Lung (tissue), 12 donors: Measurements from ENCODE around the gene GTF2F2. TPM values are rescaled to one million over a fixed set of nuclear protein-coding genes. Genes with fewer than 3 reads are reported as not detected.
A peak's percentile ranks its signal among the peaks of the same experiment; 100 is the strongest.

Experiments
- ATAC-seq: fragments of 200-7000 bp; cut with Tn5 transposase; one replicate; pipeline ENCODE4 v1.9.1; 2020; ENCODE audit warnings: moderate number of reproducible peaks; ENCODE audit not compliant: insufficient read depth, low FRiP score
- DNase-seq, 3 donors: peaks; one replicate each; pipeline ENCODE4 v3.0.0-alpha.2; 2013 to 2017
- H3K27ac ChIP-seq, 2 donors: one replicate each; pipeline ENCODE4 v1.5.1; 2013; ENCODE audit warnings: mild to moderate bottlenecking in 2 of 2, moderate library complexity in 2 of 2, control low read depth in 1 of 2, inconsistent platforms in 1 of 2, low read depth in 1 of 2, low read length in 1 of 2
- H3K27me3 ChIP-seq, 3 donors: one replicate each; pipeline ENCODE4 v1.5.1; 2013; ENCODE audit warnings: low read length in 2 of 3; ENCODE audit not compliant: control insufficient read depth in 3 of 3, insufficient read depth in 3 of 3
- H3K36me3 ChIP-seq, 4 donors: one replicate each; pipeline ENCODE4 v1.5.1; 2013; ENCODE audit warnings: low read length in 4 of 4, mild to moderate bottlenecking in 1 of 4, moderate library complexity in 1 of 4; ENCODE audit not compliant: control insufficient read depth in 4 of 4, insufficient read depth in 4 of 4
- H3K4me1 ChIP-seq, 5 donors: one replicate each; pipeline ENCODE4 v1.5.1; 2013; ENCODE audit warnings: low read length in 5 of 5, mild to moderate bottlenecking in 2 of 5, moderate library complexity in 1 of 5; ENCODE audit not compliant: control insufficient read depth in 5 of 5, insufficient read depth in 5 of 5
- H3K4me3 ChIP-seq: one replicate; pipeline ENCODE4 v1.5.1; 2013; ENCODE audit warnings: mild to moderate bottlenecking, control low read depth, moderate library complexity
- H3K9ac ChIP-seq, 2 donors: one replicate each; pipeline ENCODE4 v1.5.1; 2013; ENCODE audit warnings: low read length in 2 of 2, control low read depth in 1 of 2; ENCODE audit not compliant: insufficient read depth in 1 of 2
- H3K9me3 ChIP-seq, 4 donors: one replicate each; pipeline ENCODE4 v1.5.1; 2013; ENCODE audit warnings: low read length in 3 of 4, mild to moderate bottlenecking in 1 of 4, moderate library complexity in 1 of 4; ENCODE audit not compliant: control insufficient read depth in 4 of 4, insufficient read depth in 3 of 4
- CTCF ChIP-seq: IDR thresholded peaks from 2 replicates; pipeline ENCODE4 v1.5.1; 2012; ENCODE audit warnings: mild to moderate bottlenecking; ENCODE audit errors: control extremely low read depth, extremely low read depth
- WGBS, 2 donors: extraction: QIAGEN DNeasy Blood & Tissue Kit; methylation state at CpG; one replicate each; pipeline ENCODE4 v1.1.7; 2013; 5-methylcytosine and 5-hydroxymethylcytosine counted together
- polyA plus RNA-seq, 2 donors: library from polyadenylated mRNA; stranded (reverse); fragments of 200-250 nt; gene quantifications; one replicate each; pipeline ENCODE4 v1.2.1, GENCODE V29; 2013
- total RNA-seq, 2 donors: library from RNA; depleted of rRNA in 1 of 2; stranded (reverse); fragments of >200 nt in 1 of 2; gene quantifications; one replicate each; pipeline ENCODE4 v1.2.1, GENCODE V29; 2014 to 2021
- donor health status: control.
- donor health status: control.
- donor health status: Bipolar disorder and iron deficiency.
- donor health status: healthy.
- donor health status: DM: yes; HTN: yes; CAD: no.

The GTF2F2 gene
- total and polyA plus RNA-seq, 4 donors: 13.7 to 21.3 (median 14.3) TPM

- no peaks in the 10 kb centered on the region for H3K27me3 ChIP-seq
- no peak overlapping the region for H3K4me3 ChIP-seq
- peaks cover 0 to 17% (median 5%) of the 10 kb centered on the region in 5 donors for H3K4me1 ChIP-seq
- no peaks in the 10 kb centered on the region for H3K9me3 ChIP-seq
- H3K36me3 ChIP-seq: peaks cover 0 to 5% (median under 1%) of the 10 kb centered on the region in 4 donors
- ATAC-seq (no peak), DNase-seq (no peak)
- H3K27ac ChIP-seq: peak overlapping the region in 1 of 2 donors; percentile 17
- H3K9ac ChIP-seq: no peak overlapping the region
- no peak for TF ChIP-seq CTCF
- WGBS, 2 donors: 44 to 79% methylated on average over 2 of the region's 2 CpGs
Observed at GRCh38 chr13:45208132-45208531, 87.8 kb downstream of the GTF2F2 start.

DNA sequence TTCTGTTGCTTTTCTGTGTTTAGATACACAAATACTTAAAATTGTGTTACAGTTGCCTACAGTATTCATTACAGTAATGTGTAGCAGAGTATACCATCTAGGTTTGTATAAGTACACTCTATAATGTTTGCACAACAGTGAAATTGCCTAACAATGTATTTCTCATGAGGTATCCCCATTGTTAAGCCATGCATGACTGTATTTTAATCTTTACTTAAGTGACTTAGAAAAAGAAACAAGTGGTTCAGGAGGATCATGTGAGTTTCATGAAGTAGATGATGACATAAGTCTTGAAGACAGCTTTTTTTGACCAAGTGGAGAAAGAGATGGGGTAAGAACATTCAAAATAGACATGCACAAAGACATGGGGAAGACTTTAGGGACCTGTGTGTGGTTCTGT is 88.9 kb downstream of the GTF2F2 start:
- ATAC-seq: no peak
- no peak for DNase-seq
- no peak for TF ChIP-seq CTCF

DNA sequence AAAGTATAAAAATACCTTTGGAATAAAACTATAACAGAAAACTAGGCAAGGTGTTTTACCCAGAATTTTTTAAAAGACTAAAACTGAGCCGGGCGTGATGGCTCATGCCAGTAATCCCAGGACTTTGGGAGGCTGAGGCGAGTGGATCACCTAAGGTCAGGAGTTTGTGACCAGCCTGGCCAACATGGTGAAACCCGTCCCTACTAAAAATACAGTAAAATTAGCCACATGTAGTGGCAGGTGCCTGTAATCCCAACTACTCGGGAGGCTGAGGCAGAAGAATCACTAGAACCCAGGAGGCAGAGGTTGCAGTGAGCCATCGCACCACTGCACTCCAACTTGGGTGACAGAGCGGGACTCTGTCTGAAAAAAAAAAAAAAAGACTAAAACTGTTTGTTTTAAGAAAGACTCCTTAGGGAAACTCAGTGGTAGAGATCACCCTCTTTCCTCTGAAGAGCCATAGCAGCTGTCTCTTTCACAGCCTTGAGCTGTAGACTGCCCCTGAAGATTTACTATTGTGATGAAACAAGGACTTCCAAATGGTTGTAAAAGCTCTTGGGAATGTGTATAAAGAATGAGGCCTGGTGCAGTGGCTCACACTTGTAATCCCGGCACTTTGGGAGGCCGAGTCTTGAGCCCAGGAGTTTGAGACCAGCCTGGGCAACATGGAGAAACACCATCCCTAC is 95.2 kb downstream of the GTF2F2 start:
- no peaks in the 10 kb centered on the region for H3K4me1 ChIP-seq
- TF ChIP-seq CTCF: no peak
- H3K36me3 ChIP-seq: peaks cover 0 to 4% (median under 1%) of the 10 kb centered on the region in 4 donors
- DNase-seq (no peak), ATAC-seq (no peak)
- 95 to 98% methylated on average over 9 of the region's 9 CpGs for WGBS, 2 donors
- H3K27ac ChIP-seq: no peak overlapping the region
- H3K9me3 ChIP-seq: no peaks in the 10 kb centered on the region
- no peak overlapping the region for H3K9ac ChIP-seq
- H3K4me3 ChIP-seq: no peak overlapping the region
- no peaks in the 10 kb centered on the region for H3K27me3 ChIP-seq

More for the DNA sequence above, 88.9 kb downstream of the GTF2F2 start:
- Histone ChIP-seq H3K4me1 (peaks cover 0 to 14% (median 5%) of the 10 kb centered on the region in 5 donors), H3K36me3 (peaks cover 0 to 5% (median under 1%) of the 10 kb centered on the region in 4 donors), H3K9me3 (no peaks in the 10 kb centered on the region), H3K27me3 (no peaks in the 10 kb centered on the region), H3K4me3 (no peak overlapping the region), H3K27ac (no peak overlapping the region), H3K9ac (no peak overlapping the region)

DNA sequence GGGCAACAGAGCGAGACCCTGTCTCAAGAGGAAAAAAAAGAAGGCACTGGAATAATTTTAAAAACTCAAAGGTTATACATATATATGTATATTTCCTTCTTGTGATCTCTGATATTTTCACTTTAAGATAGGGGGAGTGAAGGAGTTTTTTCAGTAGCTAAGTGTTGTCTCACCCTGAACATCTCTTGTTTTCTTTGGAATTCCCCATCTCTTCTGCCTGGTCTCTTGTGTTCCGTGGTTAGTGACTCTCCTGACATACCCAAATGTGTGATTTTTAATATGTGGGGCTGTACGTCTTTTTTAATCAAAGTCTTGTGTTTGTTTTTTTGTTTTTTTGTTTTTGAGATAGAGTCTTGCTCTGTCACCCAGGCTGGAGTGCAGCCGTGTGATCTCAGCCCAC is 95.9 kb downstream of the GTF2F2 start:
- no peak for ATAC-seq
- no peaks in the 10 kb centered on the region for H3K9me3 ChIP-seq

More for the DNA sequence above, 95.9 kb downstream of the GTF2F2 start:
- Histone ChIP-seq H3K9ac (no peak overlapping the region), H3K27ac (no peak overlapping the region), H3K4me1 (no peaks in the 10 kb centered on the region), H3K4me3 (no peak overlapping the region), H3K36me3 (peaks cover 0 to 4% (median under 1%) of the 10 kb centered on the region in 4 donors), H3K27me3 (no peaks in the 10 kb centered on the region)
- TF ChIP-seq CTCF: no peak
- WGBS, 2 donors: 95 to 96% methylated on average over 4 of the region's 4 CpGs
- no peak for DNase-seq
